GM23338 (cell line): ENCODE data around the gene HES7. TPM values are rescaled to one million over a fixed set of nuclear protein-coding genes. Genes with fewer than 3 reads are reported as not detected.

Source experiments
- ATAC-seq: fragments of 200-7000 bp; cut with Tn5 transposase; 3 replicates; pipeline ENCODE4 v1.9.1; 2020
- DNase-seq: peaks from one replicate; pipeline ENCODE4 v3.0.0-alpha.2; 2015; ENCODE audit warnings: low spot score
- H2AFZ ChIP-seq: fragments of 200-600 bp; sonication (generic); 2 replicates; pipeline ENCODE4 v1.8.0; 2016; ENCODE audit warnings: antibody characterized with exemption, mild to moderate bottlenecking, moderate library complexity
- H3F3A ChIP-seq: fragments of 200-600 bp; sonication (generic); replicated peaks from 2 replicates; pipeline ENCODE4 v1.8.0; 2017; ENCODE audit warnings: antibody characterized with exemption, mixed run types, low read depth
- H3K27ac ChIP-seq: fragments of 200-600 bp; sonication (generic); 2 replicates; pipeline ENCODE4 v1.6.1; 2016; ENCODE audit warnings: low read depth
- H3K27me3 ChIP-seq: fragments of 200-600 bp; sonication (generic); 2 replicates; pipeline ENCODE4 v1.8.0; 2016; ENCODE audit warnings: mild to moderate bottlenecking, mixed run types, moderate library complexity; ENCODE audit not compliant: insufficient read depth
- H3K36me3 ChIP-seq: fragments of 200-600 bp; sonication (generic); 2 replicates; pipeline ENCODE4 v1.8.0; 2016; ENCODE audit warnings: mild to moderate bottlenecking; ENCODE audit not compliant: insufficient read depth
- H3K4me1 ChIP-seq: fragments of 200-600 bp; sonication (generic); 2 replicates; pipeline ENCODE4 v1.8.0; 2016; ENCODE audit warnings: mild to moderate bottlenecking, moderate library complexity; ENCODE audit not compliant: insufficient read depth
- H3K4me2 ChIP-seq: fragments of 200-600 bp; sonication (generic); 2 replicates; pipeline ENCODE4 v1.7.1; 2017; ENCODE audit warnings: mixed run types
- H3K4me3 ChIP-seq: fragments of 200-600 bp; sonication (generic); 2 replicates; pipeline ENCODE4 v1.6.1; 2016; ENCODE audit warnings: mixed run types
- H3K79me2 ChIP-seq: fragments of 200-600 bp; sonication (generic); replicated peaks from 2 replicates; pipeline ENCODE4 v1.8.0; 2017; ENCODE audit warnings: mild to moderate bottlenecking; ENCODE audit not compliant: insufficient read depth
- H3K9me2 ChIP-seq: fragments of 200-600 bp; sonication (generic); 2 replicates; pipeline ENCODE4 v1.8.0; 2017; ENCODE audit not compliant: insufficient read depth
- H4K20me1 ChIP-seq: fragments of 200-600 bp; sonication (generic); replicated peaks from 2 replicates; pipeline ENCODE4 v1.8.0; 2017; ENCODE audit warnings: mild to moderate bottlenecking; ENCODE audit not compliant: insufficient read depth
- H3K27ac Mint-ChIP-seq: 2 replicates; pipeline ENCODE4 v1.8.0; 2020; ENCODE audit warnings: inconsistent platforms, mild to moderate bottlenecking, moderate library complexity, mixed read lengths
- H3K27me3 Mint-ChIP-seq: 3 replicates; pipeline ENCODE4 v1.8.0; 2022; ENCODE audit warnings: low read depth, mild to moderate bottlenecking, moderate library complexity, mixed read lengths, inconsistent platforms; ENCODE audit not compliant: insufficient read depth, poor library complexity
- H3K36me3 Mint-ChIP-seq: 3 replicates; pipeline ENCODE4 v1.8.0; 2021; ENCODE audit warnings: low read depth, mild to moderate bottlenecking, inconsistent platforms, moderate library complexity, mixed read lengths
- H3K4me1 Mint-ChIP-seq: 3 replicates; pipeline ENCODE4 v1.8.0; 2020; ENCODE audit warnings: mild to moderate bottlenecking, inconsistent platforms, mixed read lengths
- H3K4me3 Mint-ChIP-seq: 3 replicates; pipeline ENCODE4 v1.8.0; 2021; ENCODE audit warnings: moderate library complexity, mild to moderate bottlenecking, inconsistent platforms, mixed read lengths
- H3K9me3 Mint-ChIP-seq: 3 replicates; pipeline ENCODE4 v1.8.0; 2020; ENCODE audit warnings: moderate library complexity, mild to moderate bottlenecking, inconsistent platforms, mixed read lengths
- CREB1 ChIP-seq: fragments of 250-450 bp; sonication (Bioruptor Pico); IDR thresholded peaks from 2 replicates; pipeline ENCODE4 v1.5.0; 2020; ENCODE audit warnings: low read depth, mild to moderate bottlenecking, moderate library complexity
- CTCF ChIP-seq, 2 experiments: fragments of 200-600 bp in 1 of 2; sonication (generic) in 1 of 2; conservative IDR thresholded peaks; 2 replicates each; pipeline versions ENCODE4 v1.5.1 to v1.6.1; 2016 to 2017; ENCODE audit warnings: antibody characterized with exemption in 2 of 2, low read depth in 2 of 2, mild to moderate bottlenecking in 2 of 2, moderate library complexity in 1 of 2
- ETS1 ChIP-seq: IDR thresholded peaks from 2 replicates; pipeline ENCODE4 v1.6.1; 2016; ENCODE audit warnings: antibody characterized with exemption
- EZH2 ChIP-seq: fragments of 200-600 bp; sonication (generic); IDR thresholded peaks from one replicate; pipeline ENCODE4 v1.8.0; 2017; ENCODE audit warnings: antibody characterized with exemption, mild to moderate bottlenecking, low read depth; ENCODE audit not compliant: unreplicated experiment
- EZH2phosphoT487 ChIP-seq: fragments of 200-600 bp; sonication (generic); IDR thresholded peaks from one replicate; pipeline ENCODE4 v1.8.1; 2018; ENCODE audit warnings: antibody characterized with exemption; ENCODE audit not compliant: unreplicated experiment
- JUNB ChIP-seq: IDR thresholded peaks from one replicate; pipeline ENCODE4 v1.6.1; 2016; ENCODE audit warnings: antibody characterized with exemption; ENCODE audit not compliant: unreplicated experiment
- NANOG ChIP-seq: IDR thresholded peaks from 2 replicates; pipeline ENCODE4 v1.6.1; 2016; ENCODE audit warnings: antibody characterized with exemption, borderline replicate concordance
- POLR2AphosphoS5 ChIP-seq: IDR thresholded peaks from 2 replicates; pipeline ENCODE4 v1.6.1; 2016; ENCODE audit warnings: antibody characterized with exemption, low read depth
- STAT1 ChIP-seq: IDR thresholded peaks from one replicate; pipeline ENCODE4 v1.6.1; 2016; ENCODE audit warnings: antibody characterized with exemption; ENCODE audit not compliant: unreplicated experiment
- ZNF114 ChIP-seq: fragments of 250-450 bp; sonication (Bioruptor Pico); IDR thresholded peaks from 2 replicates; pipeline ENCODE4 v1.5.0; 2020; ENCODE audit warnings: mild to moderate bottlenecking, moderate library complexity
- ZNF331 ChIP-seq: fragments of 250-450 bp; sonication (Bioruptor Pico); IDR thresholded peaks from 2 replicates; pipeline ENCODE4 v1.5.0; 2020; ENCODE audit warnings: low read depth, mild to moderate bottlenecking, moderate library complexity
- ZNF462 ChIP-seq: fragments of 250-450 bp; sonication (Bioruptor Pico); IDR thresholded peaks from 2 replicates; pipeline ENCODE4 v1.5.0; 2020; ENCODE audit warnings: mild to moderate bottlenecking, moderate library complexity
- polyA plus RNA-seq: library from polyadenylated mRNA; unstranded; fragments of >200 nt; fragmentation: Nextera tagmentation; extraction: Ambion mirVana; gene quantifications from 2 replicates; pipeline ENCODE4 v1.2.1, GENCODE V29; 2016
- total RNA-seq: library from RNA; depleted of rRNA; stranded (reverse); fragments of >200 nt; shearing (Covaris generic); gene quantifications from 2 replicates; pipeline ENCODE4 v1.2.3, GENCODE V29; 2014
- TF ChIP-seq, protein P1 (sequence below): IDR thresholded peaks from one replicate; pipeline ENCODE4 v1.6.1; 2018; ENCODE audit warnings: antibody characterized with exemption; ENCODE audit not compliant: unreplicated experiment

Gene HES7
- total and polyA plus RNA-seq, 2 experiments from 2014 or later = 0.14 TPM; not detected in 1

GRCh38 chr17:8141741-8142140 is 17.8 kb upstream of the HES7 start:
- Histone ChIP-seq H3K79me2 (no peaks in the 10 kb centered on the region), H3K9me2 (no peaks in the 10 kb centered on the region), H2AFZ (no peak overlapping the region), H3K27ac (no peak overlapping the region), H3K4me1 (peaks cover 7% of the 10 kb centered on the region; the same call in 1 of the 2 replicates), H3K4me3 (no peak overlapping the region), H4K20me1 (no peaks in the 10 kb centered on the region), H3F3A (peaks cover 24% of the 10 kb centered on the region), H3K4me2 (no peak overlapping the region), H3K27me3 (peaks cover 14% of the 10 kb centered on the region), H3K36me3 (peaks cover 7% of the 10 kb centered on the region; the same call in 1 of the 2 replicates)
- H3K4me1 Mint-ChIP-seq = peaks cover under 1% of the 10 kb centered on the region; the same call in 1 of the 3 replicates
- H3K27me3 Mint-ChIP-seq = peaks cover 6% of the 10 kb centered on the region
- DNase-seq (no peak), ATAC-seq (no peak)
- H3K4me3 Mint-ChIP-seq = no peak overlapping the region
- H3K9me3 Mint-ChIP-seq = peaks cover 4% of the 10 kb centered on the region; the same call in 1 of the 3 replicates
- H3K27ac Mint-ChIP-seq = no peak overlapping the region
- TF ChIP-seq EZH2 (no peak), ZNF114 (CRISPR knock-in tag) (no peak), NANOG (no peak), CREB1 (no peak), CTCF (conservative IDR thresholded peaks at IDR 0.05; ENCODE audit: low read depth in 2 of 2) (no peak), ZNF331 (CRISPR knock-in tag) (no peak), ZNF462 (CRISPR knock-in tag) (no peak), STAT1 (no peak), EZH2phosphoT487 (no peak), JUNB (no peak), ETS1 (no peak), POLR2AphosphoS5 (no peak)
- TF ChIP-seq, protein P1, sequence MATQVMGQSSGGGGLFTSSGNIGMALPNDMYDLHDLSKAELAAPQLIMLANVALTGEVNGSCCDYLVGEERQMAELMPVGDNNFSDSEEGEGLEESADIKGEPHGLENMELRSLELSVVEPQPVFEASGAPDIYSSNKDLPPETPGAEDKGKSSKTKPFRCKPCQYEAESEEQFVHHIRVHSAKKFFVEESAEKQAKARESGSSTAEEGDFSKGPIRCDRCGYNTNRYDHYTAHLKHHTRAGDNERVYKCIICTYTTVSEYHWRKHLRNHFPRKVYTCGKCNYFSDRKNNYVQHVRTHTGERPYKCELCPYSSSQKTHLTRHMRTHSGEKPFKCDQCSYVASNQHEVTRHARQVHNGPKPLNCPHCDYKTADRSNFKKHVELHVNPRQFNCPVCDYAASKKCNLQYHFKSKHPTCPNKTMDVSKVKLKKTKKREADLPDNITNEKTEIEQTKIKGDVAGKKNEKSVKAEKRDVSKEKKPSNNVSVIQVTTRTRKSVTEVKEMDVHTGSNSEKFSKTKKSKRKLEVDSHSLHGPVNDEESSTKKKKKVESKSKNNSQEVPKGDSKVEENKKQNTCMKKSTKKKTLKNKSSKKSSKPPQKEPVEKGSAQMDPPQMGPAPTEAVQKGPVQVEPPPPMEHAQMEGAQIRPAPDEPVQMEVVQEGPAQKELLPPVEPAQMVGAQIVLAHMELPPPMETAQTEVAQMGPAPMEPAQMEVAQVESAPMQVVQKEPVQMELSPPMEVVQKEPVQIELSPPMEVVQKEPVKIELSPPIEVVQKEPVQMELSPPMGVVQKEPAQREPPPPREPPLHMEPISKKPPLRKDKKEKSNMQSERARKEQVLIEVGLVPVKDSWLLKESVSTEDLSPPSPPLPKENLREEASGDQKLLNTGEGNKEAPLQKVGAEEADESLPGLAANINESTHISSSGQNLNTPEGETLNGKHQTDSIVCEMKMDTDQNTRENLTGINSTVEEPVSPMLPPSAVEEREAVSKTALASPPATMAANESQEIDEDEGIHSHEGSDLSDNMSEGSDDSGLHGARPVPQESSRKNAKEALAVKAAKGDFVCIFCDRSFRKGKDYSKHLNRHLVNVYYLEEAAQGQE = no peak
- H3K36me3 Mint-ChIP-seq = peaks cover 33% of the 10 kb centered on the region
